GM21825 (cell line): ENCODE measurements around the gene RAPGEF3.

Experiments used
- ATAC-seq: cut with Tn5 transposase; IDR thresholded peaks from one replicate; pipeline ENCODE4 v1.9.1; 2021; ENCODE audit warnings: mild to moderate bottlenecking, moderate library complexity; ENCODE audit not compliant: unreplicated experiment

Gene RAPGEF3

GRCh38 chr12:47777151-47777550 is 18.5 kb upstream of the RAPGEF3 start:
- ATAC-seq = no peak

- no peak for ATAC-seq
Observed at GRCh38 chr12:47776471-47777143, 17.9 kb upstream of the RAPGEF3 start.

GRCh38 chr12:47775100-47775911 is 16.6 kb upstream of the RAPGEF3 start:
- no peak for ATAC-seq

- ATAC-seq = no peak
Observed at GRCh38 chr12:47774663-47775062, 16.0 kb upstream of the RAPGEF3 start.

GRCh38 chr12:47773858-47774580 is 15.3 kb upstream of the RAPGEF3 start:
- no peak for ATAC-seq

GRCh38 chr12:47773062-47773857 is 14.6 kb upstream of the RAPGEF3 start, which contains the start of gene SLC48A1:
SLC48A1 (plus strand) TSS chr12:47773238; CDS start chr12:47773305, 67 bp downstream.
- peak; percentile 83 for ATAC-seq

GRCh38 chr12:47772738-47773061 is 14.0 kb upstream of the RAPGEF3 start:
- no peak for ATAC-seq

GRCh38 chr12:47772094-47772660 is 13.5 kb upstream of the RAPGEF3 start:
- no peak for ATAC-seq

- ATAC-seq = no peak
Observed at GRCh38 chr12:47771304-47771703, 12.6 kb upstream of the RAPGEF3 start.

GRCh38 chr12:47770086-47770726 is 11.5 kb upstream of the RAPGEF3 start:
- ATAC-seq = no peak

GRCh38 chr12:47769234-47770085 is 10.8 kb upstream of the RAPGEF3 start:
- no peak for ATAC-seq

- ATAC-seq = no peak
Observed at GRCh38 chr12:47768323-47768811, 9.7 kb upstream of the RAPGEF3 start.

- ATAC-seq = no peak
Observed at GRCh38 chr12:47767216-47767724, 8.6 kb upstream of the RAPGEF3 start.

GRCh38 chr12:47766502-47767215 is 8.0 kb upstream of the RAPGEF3 start:
- ATAC-seq = no peak

GRCh38 chr12:47763481-47764346 is 5.0 kb upstream of the RAPGEF3 start:
- no peak for ATAC-seq

- no peak for ATAC-seq
Observed at GRCh38 chr12:47762850-47763465, 4.3 kb upstream of the RAPGEF3 start.

- no peak for ATAC-seq
Observed at GRCh38 chr12:47758584-47758833, 171 bp downstream of the RAPGEF3 start.
